ENCODE data around the gene POLD1. TPM values are rescaled to one million over a fixed set of nuclear protein-coding genes. Genes with fewer than 3 reads are reported as not detected.

POLD1 gene
- total and polyA plus RNA-seq, 2 of the 13 experiments (the other 11 are each of a cell fraction or from before 2014, with no cell fraction given): 17.4 to 54.0 TPM

DNA sequence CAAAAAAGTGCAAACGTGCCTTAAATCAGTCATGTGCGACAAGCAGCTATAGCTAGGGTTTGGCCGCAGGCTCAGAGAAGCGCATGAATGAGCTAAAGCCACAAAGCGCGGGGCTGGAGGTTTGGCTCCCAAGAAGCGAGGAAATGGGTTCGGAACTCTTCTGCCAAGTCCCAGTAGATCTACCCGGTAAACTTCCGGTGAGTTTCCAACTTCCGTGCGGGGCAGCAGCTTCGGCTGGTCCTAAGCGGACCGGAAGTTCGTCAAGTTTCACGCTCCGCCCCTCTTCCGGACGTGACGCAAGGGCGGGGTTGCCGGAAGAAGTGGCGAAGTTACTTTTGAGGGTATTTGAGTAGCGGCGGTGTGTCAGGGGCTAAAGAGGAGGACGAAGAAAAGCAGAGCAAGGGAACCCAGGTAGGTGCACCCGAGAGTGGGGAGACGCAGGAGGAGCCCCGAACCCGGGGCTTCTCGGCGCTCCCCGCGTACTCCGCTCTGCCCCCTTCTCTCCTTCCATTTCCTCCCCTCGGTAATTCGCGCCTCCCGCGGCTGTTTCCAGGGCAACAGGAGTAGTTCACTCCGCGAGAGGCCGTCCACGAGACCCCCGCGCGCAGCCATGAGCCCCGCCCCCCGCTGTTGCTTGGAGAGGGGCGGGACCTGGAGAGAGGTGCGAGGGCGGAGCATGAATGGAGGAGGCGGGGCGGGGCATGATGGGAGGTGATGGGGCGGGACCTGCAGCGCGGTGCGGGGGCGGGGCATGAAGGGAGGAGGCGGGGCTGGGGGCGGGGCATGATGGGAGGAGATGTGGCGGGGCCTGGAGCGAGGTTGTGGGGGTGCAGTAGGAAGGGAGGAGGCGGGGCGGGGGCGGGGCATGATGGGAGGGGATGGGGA lies 7.7 kb upstream of the POLD1 start, which contains the start of gene NR1H2 (continued):
- peak; percentile 30; the same call in 1 of the 2 replicates for TF ChIP-seq FOSL2 (CRISPR knock-in tag; IDR thresholded peaks at IDR 0.05)
- TF ChIP-seq, protein P1, sequence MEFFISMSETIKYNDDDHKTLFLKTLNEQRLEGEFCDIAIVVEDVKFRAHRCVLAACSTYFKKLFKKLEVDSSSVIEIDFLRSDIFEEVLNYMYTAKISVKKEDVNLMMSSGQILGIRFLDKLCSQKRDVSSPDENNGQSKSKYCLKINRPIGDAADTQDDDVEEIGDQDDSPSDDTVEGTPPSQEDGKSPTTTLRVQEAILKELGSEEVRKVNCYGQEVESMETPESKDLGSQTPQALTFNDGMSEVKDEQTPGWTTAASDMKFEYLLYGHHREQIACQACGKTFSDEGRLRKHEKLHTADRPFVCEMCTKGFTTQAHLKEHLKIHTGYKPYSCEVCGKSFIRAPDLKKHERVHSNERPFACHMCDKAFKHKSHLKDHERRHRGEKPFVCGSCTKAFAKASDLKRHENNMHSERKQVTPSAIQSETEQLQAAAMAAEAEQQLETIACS (CRISPR knock-in tag; IDR thresholded peaks at IDR 0.05): peak; percentile 19; the same call in 1 of the 2 replicates
- no peak for TF ChIP-seq HNRNPL (IDR thresholded peaks at IDR 0.05; ENCODE audit: low read depth, low read length)
- TF ChIP-seq ZNF484 (CRISPR knock-in tag; IDR thresholded peaks at IDR 0.05; ENCODE audit: borderline replicate concordance, low read depth): no peak
- TF ChIP-seq RFX1 (IDR thresholded peaks at IDR 0.05): peak; percentile 52; the same call in 1 of the 2 replicates
- no peak for TF ChIP-seq SNAPC2 (CRISPR knock-in tag; IDR thresholded peaks at IDR 0.05)
- peak; percentile 65; the same call in 1 of the 2 replicates for TF ChIP-seq NFKBIZ (CRISPR knock-in tag; IDR thresholded peaks at IDR 0.05)
- TF ChIP-seq ZSCAN5A (CRISPR knock-in tag; IDR thresholded peaks at IDR 0.05; ENCODE audit: borderline replicate concordance): no peak
- no peak for TF ChIP-seq TEF (CRISPR knock-in tag; IDR thresholded peaks at IDR 0.05)
- no peak for TF ChIP-seq XBP1 (CRISPR knock-in tag; IDR thresholded peaks at IDR 0.05)
- TF ChIP-seq, protein P2, sequence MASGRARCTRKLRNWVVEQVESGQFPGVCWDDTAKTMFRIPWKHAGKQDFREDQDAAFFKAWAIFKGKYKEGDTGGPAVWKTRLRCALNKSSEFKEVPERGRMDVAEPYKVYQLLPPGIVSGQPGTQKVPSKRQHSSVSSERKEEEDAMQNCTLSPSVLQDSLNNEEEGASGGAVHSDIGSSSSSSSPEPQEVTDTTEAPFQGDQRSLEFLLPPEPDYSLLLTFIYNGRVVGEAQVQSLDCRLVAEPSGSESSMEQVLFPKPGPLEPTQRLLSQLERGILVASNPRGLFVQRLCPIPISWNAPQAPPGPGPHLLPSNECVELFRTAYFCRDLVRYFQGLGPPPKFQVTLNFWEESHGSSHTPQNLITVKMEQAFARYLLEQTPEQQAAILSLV (CRISPR knock-in tag; IDR thresholded peaks at IDR 0.05; ENCODE audit: borderline replicate concordance): peak; percentile 92; the same call in 1 of the 2 replicates
- peak; percentile 22; the same call in 1 of the 2 replicates for TF ChIP-seq HNF4G (IDR thresholded peaks at IDR 0.05; ENCODE audit: borderline replicate concordance, low read depth, low read length)
- TF ChIP-seq HNF4G (CRISPR knock-in tag; IDR thresholded peaks at IDR 0.05; ENCODE audit: borderline replicate concordance, low read depth): no peak
- TF ChIP-seq SMAD1 (CRISPR knock-in tag; IDR thresholded peaks at IDR 0.05; ENCODE audit: borderline replicate concordance, low read depth): no peak
- TF ChIP-seq, protein P3, sequence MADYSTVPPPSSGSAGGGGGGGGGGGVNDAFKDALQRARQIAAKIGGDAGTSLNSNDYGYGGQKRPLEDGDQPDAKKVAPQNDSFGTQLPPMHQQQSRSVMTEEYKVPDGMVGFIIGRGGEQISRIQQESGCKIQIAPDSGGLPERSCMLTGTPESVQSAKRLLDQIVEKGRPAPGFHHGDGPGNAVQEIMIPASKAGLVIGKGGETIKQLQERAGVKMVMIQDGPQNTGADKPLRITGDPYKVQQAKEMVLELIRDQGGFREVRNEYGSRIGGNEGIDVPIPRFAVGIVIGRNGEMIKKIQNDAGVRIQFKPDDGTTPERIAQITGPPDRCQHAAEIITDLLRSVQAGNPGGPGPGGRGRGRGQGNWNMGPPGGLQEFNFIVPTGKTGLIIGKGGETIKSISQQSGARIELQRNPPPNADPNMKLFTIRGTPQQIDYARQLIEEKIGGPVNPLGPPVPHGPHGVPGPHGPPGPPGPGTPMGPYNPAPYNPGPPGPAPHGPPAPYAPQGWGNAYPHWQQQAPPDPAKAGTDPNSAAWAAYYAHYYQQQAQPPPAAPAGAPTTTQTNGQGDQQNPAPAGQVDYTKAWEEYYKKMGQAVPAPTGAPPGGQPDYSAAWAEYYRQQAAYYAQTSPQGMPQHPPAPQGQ (CRISPR knock-in tag; IDR thresholded peaks at IDR 0.05; ENCODE audit: borderline replicate concordance): no peak
- peak; percentile 87; the same call in 1 of the 2 replicates for TF ChIP-seq ZBTB3 (CRISPR knock-in tag; IDR thresholded peaks at IDR 0.05; ENCODE audit: borderline replicate concordance, low read depth)
- TF ChIP-seq CHD4 (IDR thresholded peaks at IDR 0.05; ENCODE audit: borderline replicate concordance, low read length): no peak
- TF ChIP-seq STAT5B (CRISPR knock-in tag; IDR thresholded peaks at IDR 0.05): no peak
- TF ChIP-seq THAP7 (CRISPR knock-in tag; IDR thresholded peaks at IDR 0.05): 0 out of 2 replicates have a peak, but pooled peaks have one; percentile 15
- no peak for TF ChIP-seq ZNF776 (CRISPR knock-in tag; IDR thresholded peaks at IDR 0.05)
- no peak for TF ChIP-seq FOXP1 (IDR thresholded peaks at IDR 0.05)
- no peak for TF ChIP-seq FOXP1 (CRISPR knock-in tag; IDR thresholded peaks at IDR 0.05)

All from HepG2 (cell line).